ENCODE results near the gene AP3S2.
"Not testable (repeated sequence)": the region's sequence is repeated elsewhere in the genome, so short reads cannot be mapped to it uniquely, and the experiment has no call there.

Gene AP3S2

DNA sequence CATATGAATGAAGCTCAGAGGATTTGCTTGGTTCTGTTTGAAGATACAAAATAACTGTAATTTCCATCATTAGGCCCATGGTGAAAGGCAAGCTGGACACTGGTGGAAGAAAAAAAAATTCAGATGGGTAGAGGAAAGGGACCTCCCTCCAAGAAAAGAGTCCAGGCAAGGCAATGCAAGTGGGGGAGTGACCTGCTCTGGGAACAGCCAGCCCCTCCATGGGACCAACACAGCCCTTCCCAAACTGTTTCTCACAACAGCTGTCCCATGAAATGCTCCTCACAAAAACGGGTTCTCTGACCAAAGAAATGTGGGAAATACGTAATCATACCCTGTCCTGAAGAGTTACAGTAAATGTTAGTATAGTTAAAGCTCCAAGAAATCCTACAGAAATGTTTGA is 4.4 kb upstream of the AP3S2 start:
- H3K27me3 ChIP-seq (replicated peaks; ENCODE audit: control insufficient read depth, insufficient read depth, low read length) = no peaks in the 10 kb centered on the region

GRCh38 chr15:89893027-89893426 is 767 bp downstream of the AP3S2 start:
- H3K4me3 ChIP-seq (replicated peaks; ENCODE audit: low read depth, low read length) = peak overlapping the region; percentile 93
- no peaks in the 10 kb centered on the region for H3K27me3 ChIP-seq (replicated peaks; ENCODE audit: control insufficient read depth, insufficient read depth, low read length)
- DNase-seq (ENCODE audit: extremely low read depth, insufficient read length) = no peak
- H3K36me3 ChIP-seq (ENCODE audit: control insufficient read depth, insufficient read depth, low read length) = peaks cover 4% of the 10 kb centered on the region
- no peak for TF ChIP-seq CTCF (IDR thresholded peaks at IDR 0.05; ENCODE audit: insufficient read depth, low read length, poor library complexity, severe bottlenecking)

More for the DNA sequence above, 4.4 kb upstream of the AP3S2 start:
- DNase-seq (ENCODE audit: extremely low read depth, insufficient read length) = no peak
- no peaks in the 10 kb centered on the region for H3K36me3 ChIP-seq (ENCODE audit: control insufficient read depth, insufficient read depth, low read length)
- no peak for TF ChIP-seq CTCF (IDR thresholded peaks at IDR 0.05; ENCODE audit: insufficient read depth, low read length, poor library complexity, severe bottlenecking)
- no peak overlapping the region for H3K4me3 ChIP-seq (replicated peaks; ENCODE audit: low read depth, low read length)

- no peak for DNase-seq (ENCODE audit: extremely low read depth, insufficient read length)
- TF ChIP-seq CTCF (IDR thresholded peaks at IDR 0.05; ENCODE audit: insufficient read depth, low read length, poor library complexity, severe bottlenecking) = peak; percentile 44
Observed at GRCh38 chr15:89888214-89888804, 5.5 kb downstream of the AP3S2 start.

DNA sequence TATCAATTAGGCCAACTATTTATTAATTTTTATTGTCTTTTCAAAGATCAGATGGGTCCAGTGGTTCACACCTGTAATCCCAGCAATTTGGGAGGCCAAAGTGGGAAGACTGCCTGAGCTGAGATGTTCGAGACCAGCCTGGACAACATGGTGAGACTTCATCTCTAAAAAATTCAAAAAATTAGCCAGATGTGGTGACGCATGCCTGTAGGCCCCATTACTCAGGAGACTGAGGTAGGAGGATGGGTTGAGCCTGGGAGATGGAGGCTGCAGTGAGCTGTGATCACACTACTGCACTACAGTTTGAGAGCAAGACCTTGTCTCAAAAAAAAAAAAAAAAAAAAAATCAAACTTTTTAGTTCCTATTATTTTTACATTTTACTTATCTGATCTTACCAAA is 8.2 kb downstream of the AP3S2 start:
- H3K36me3 ChIP-seq (ENCODE audit: control insufficient read depth, insufficient read depth, low read length) = peaks cover 6% of the 10 kb centered on the region

More at GRCh38 chr15:89888214-89888804, 5.5 kb downstream of the AP3S2 start:
- no peak overlapping the region for H3K4me3 ChIP-seq (replicated peaks; ENCODE audit: low read depth, low read length)
- H3K36me3 ChIP-seq (ENCODE audit: control insufficient read depth, insufficient read depth, low read length) = peaks cover 5% of the 10 kb centered on the region
- H3K27me3 ChIP-seq (replicated peaks; ENCODE audit: control insufficient read depth, insufficient read depth, low read length) = no peaks in the 10 kb centered on the region

DNA sequence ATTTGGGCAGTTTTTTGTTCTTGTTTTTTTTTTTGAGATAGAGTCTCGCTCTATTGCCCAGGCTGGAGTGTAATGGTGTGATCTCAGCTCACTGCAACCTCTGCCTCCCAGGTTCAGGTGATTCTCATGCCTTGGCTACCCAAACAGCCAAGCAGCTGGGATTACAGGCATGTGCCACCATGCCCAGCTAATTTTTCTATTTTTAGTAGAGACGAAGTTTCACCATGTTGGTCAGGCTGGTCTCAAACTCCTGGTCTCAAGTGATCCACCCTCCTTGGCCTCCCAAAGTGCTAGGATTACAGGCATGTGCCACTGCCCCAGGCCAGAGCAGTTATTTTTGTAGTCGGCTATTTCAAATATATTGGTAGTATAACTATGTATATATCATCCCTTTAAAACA is 8.6 kb downstream of the AP3S2 start:
- not testable (repeated sequence) for H3K27me3 ChIP-seq (replicated peaks; ENCODE audit: control insufficient read depth, insufficient read depth, low read length); H3K36me3 ChIP-seq (ENCODE audit: control insufficient read depth, insufficient read depth, low read length); DNase-seq (ENCODE audit: extremely low read depth, insufficient read length); H3K4me3 ChIP-seq (replicated peaks; ENCODE audit: low read depth, low read length)

More for the DNA sequence above, 8.2 kb downstream of the AP3S2 start:
- TF ChIP-seq CTCF (IDR thresholded peaks at IDR 0.05; ENCODE audit: insufficient read depth, low read length, poor library complexity, severe bottlenecking) = no peak
- no peaks in the 10 kb centered on the region for H3K27me3 ChIP-seq (replicated peaks; ENCODE audit: control insufficient read depth, insufficient read depth, low read length)
- no peak overlapping the region for H3K4me3 ChIP-seq (replicated peaks; ENCODE audit: low read depth, low read length)
- no peak for DNase-seq (ENCODE audit: extremely low read depth, insufficient read length)

DNA sequence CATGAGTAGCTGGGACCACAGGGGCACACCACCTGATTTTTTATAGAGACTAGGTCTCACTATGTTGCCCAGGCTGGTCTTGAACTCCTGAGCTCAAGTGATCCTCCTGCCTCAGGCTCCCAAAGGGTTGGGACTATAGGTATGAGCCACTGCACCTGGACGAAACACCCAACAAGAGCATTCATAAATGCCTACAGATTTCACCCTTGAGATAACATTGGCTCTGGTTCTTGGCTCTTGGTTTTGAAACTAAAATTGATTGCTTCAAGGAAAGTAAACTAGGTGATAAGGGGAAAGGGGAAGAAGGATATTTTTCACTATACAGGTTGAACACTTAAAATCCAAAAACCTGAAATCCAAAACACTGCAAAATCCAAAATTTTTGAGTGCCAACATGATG is 10.3 kb downstream of the AP3S2 start:
- DNase-seq (ENCODE audit: extremely low read depth, insufficient read length) = no peak
- Histone ChIP-seq H3K4me3 (replicated peaks; ENCODE audit: low read depth, low read length) (no peak overlapping the region), H3K36me3 (ENCODE audit: control insufficient read depth, insufficient read depth, low read length) (peaks cover 3% of the 10 kb centered on the region), H3K27me3 (replicated peaks; ENCODE audit: control insufficient read depth, insufficient read depth, low read length) (no peaks in the 10 kb centered on the region)
- no peak for TF ChIP-seq CTCF (IDR thresholded peaks at IDR 0.05; ENCODE audit: insufficient read depth, low read length, poor library complexity, severe bottlenecking)

Measured in GM06990 (cell line).